Adrenal gland (tissue), 19 donors: Measurements from ENCODE around the gene OR2A2. TPM values are rescaled to one million over a fixed set of nuclear protein-coding genes. Genes with fewer than 3 reads are reported as not detected.

ENCODE experiments used
- DNase-seq, 7 donors: peaks; one replicate each; pipeline ENCODE4 v3.0.0-alpha.2; 2019 to 2020
- H3K27ac ChIP-seq, 5 donors: fragments of 200-600 bp; sonication (generic) in 4 of 5; 1 replicate in 3 of 5; 2 replicates in 2 of 5; pipeline versions ENCODE4 v1.5.1 to v1.8.0; 2016 to 2020; ENCODE audit warnings: mild to moderate bottlenecking in 1 of 5
- H3K27me3 ChIP-seq: fragments of 200-600 bp; 2 replicates; pipeline ENCODE4 v1.8.0; 2021
- H3K36me3 ChIP-seq, 2 donors: fragments of 200-600 bp; replicated peaks in 1 of 2; 1 replicate in 1 of 2; 2 replicates in 1 of 2; pipeline versions ENCODE4 v1.5.1 to v1.8.0; 2018 to 2022
- H3K4me1 ChIP-seq, 2 donors: fragments of 200-600 bp; replicated peaks in 1 of 2; 1 replicate in 1 of 2; 2 replicates in 1 of 2; pipeline versions ENCODE4 v1.5.1 to v1.8.0; 2018 to 2021
- H3K4me3 ChIP-seq, 4 donors: fragments of 200-600 bp; sonication (generic) in 3 of 4; one replicate each; pipeline ENCODE4 v1.5.1; 2016 to 2018
- H3K9me3 ChIP-seq, 3 donors: fragments of 200-600 bp; sonication (generic) in 1 of 3; replicated peaks in 1 of 3; 1 replicate in 2 of 3; 2 replicates in 1 of 3; pipeline versions ENCODE4 v1.5.1 to v1.8.0; 2016 to 2021
- POLR2A ChIP-seq, 2 donors: fragments of 450-650 bp; IDR thresholded peaks; one replicate each; pipeline ENCODE4 v1.6.1; 2017; ENCODE audit warnings: antibody characterized with exemption in 2 of 2, mild to moderate bottlenecking in 2 of 2, moderate library complexity in 1 of 2
- WGBS, 4 donors: extraction: QIAGEN DNeasy Blood & Tissue Kit in 2 of 4; methylation state at CpG; one replicate each; pipeline versions ENCODE4 v1.1.5 to v1.1.7; 2013 to 2017; 5-methylcytosine and 5-hydroxymethylcytosine counted together
- intact Hi-C, 2 donors: fragments of 100-400 bp; cut with DNase I; formaldehyde crosslinking; loops; one replicate each; pipeline versions ENCODE4 v1.14.1 to v1.15.0; 2022 to 2023
- long read RNA-seq, 10 donors: library from polyadenylated mRNA in 3 of 10; unstranded in 2 of 10; stranded (forward) in 1 of 10; transcript quantifications; one replicate each; pipeline ENCODE4 v2.0.0 and lab custom pipeline, GENCODE V29; 2021 to 2026
- polyA plus RNA-seq, 3 donors: library from polyadenylated mRNA; stranded (reverse); fragments of 200-250 nt in 2 of 3; fragments of 350-450 nt in 1 of 3; fragmentation: Illumina TruSeq in 1 of 3; extraction: RNeasy Lipid Tissue Mini Kit (QIAGEN cat#74804) in 1 of 3; gene quantifications; one replicate each; pipeline ENCODE4 v1.2.3, GENCODE V29; 2013 to 2014
- total RNA-seq, 9 donors: library from RNA; depleted of rRNA in 4 of 9; stranded (reverse); fragments of >200 nt in 4 of 9; fragments of 120-200 nt in 1 of 9; fragmentation: NEBNext Ultra II Directional in 1 of 9; extraction: Animal tissue kit (Norgen Biotek cat#: 25700) in 1 of 9; gene quantifications; one replicate each; pipeline versions ENCODE4 v1.1.0 to v1.2.4, GENCODE V29; 2013 to 2023
- TF ChIP-seq, protein P1 (sequence below), 6 experiments: fragments of 450-650 bp in 4 of 6; fragments of 200-600 bp in 2 of 6; sonication (generic) in 1 of 6; IDR thresholded peaks; 1 replicate in 5 of 6; 2 replicates in 1 of 6; pipeline versions ENCODE4 v1.5.1 to v1.8.0; 2016 to 2021; ENCODE audit warnings: antibody characterized with exemption in 6 of 6, mild to moderate bottlenecking in 2 of 6, moderate library complexity in 1 of 6
- donor health status: healthy with polysubstance abuse.
- donor health status: Bipolar disorder and iron deficiency.
- donor health status: DM: yes; HTN: yes; CAD: no.
- donor health status: DM: no; HTN: no; CAD: no.
- donor health status: DM: no; HTN: no; CAD: no.
- donor health status: DM: yes; HTN: yes; CAD: no.

Gene OR2A2, protein sequence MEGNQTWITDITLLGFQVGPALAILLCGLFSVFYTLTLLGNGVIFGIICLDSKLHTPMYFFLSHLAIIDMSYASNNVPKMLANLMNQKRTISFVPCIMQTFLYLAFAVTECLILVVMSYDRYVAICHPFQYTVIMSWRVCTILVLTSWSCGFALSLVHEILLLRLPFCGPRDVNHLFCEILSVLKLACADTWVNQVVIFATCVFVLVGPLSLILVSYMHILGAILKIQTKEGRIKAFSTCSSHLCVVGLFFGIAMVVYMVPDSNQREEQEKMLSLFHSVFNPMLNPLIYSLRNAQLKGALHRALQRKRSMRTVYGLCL
- total RNA-seq: not detected
- not detected for polyA plus RNA-seq
- long read RNA-seq, donor 1: 0 reads
- long read RNA-seq, donor 2: 0 reads
- long read RNA-seq, donor 3: 0 reads
- long read RNA-seq, donor 4: 0 reads
- long read RNA-seq, donor 5: 0 reads
- long read RNA-seq, donor 6: 0 reads
- long read RNA-seq, donor 7: 0 reads
- long read RNA-seq, donor 8: 0 reads
- long read RNA-seq, donor 9: 0 reads
- long read RNA-seq, donor 10: 0 reads

DNA sequence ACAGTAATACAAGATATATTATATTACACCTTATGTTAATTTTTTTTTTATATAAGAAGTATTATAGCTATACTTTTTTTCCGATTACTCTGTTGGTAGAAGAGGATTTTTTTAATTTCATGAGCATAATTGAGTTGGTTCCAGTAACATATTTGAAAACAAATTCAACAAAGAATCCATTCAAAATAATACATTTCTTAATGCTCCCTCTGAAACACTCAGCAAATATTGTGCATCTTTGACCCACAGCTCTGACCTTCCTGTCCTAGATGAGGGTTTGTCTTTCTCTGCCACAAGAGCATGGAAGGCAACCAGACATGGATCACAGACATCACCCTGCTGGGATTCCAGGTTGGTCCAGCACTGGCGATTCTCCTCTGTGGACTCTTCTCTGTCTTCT, at the start of gene OR2A2:
Gene OR2A2 (plus strand): TSS at position 301 of the 400 bp plus-strand sequence. CDS start 0 bp downstream, at position 301.
- intact Hi-C loops: no loop called here
- TF ChIP-seq, protein P1, sequence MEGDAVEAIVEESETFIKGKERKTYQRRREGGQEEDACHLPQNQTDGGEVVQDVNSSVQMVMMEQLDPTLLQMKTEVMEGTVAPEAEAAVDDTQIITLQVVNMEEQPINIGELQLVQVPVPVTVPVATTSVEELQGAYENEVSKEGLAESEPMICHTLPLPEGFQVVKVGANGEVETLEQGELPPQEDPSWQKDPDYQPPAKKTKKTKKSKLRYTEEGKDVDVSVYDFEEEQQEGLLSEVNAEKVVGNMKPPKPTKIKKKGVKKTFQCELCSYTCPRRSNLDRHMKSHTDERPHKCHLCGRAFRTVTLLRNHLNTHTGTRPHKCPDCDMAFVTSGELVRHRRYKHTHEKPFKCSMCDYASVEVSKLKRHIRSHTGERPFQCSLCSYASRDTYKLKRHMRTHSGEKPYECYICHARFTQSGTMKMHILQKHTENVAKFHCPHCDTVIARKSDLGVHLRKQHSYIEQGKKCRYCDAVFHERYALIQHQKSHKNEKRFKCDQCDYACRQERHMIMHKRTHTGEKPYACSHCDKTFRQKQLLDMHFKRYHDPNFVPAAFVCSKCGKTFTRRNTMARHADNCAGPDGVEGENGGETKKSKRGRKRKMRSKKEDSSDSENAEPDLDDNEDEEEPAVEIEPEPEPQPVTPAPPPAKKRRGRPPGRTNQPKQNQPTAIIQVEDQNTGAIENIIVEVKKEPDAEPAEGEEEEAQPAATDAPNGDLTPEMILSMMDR (IDR thresholded peaks at IDR 0.05): no peak
- TF ChIP-seq POLR2A (IDR thresholded peaks at IDR 0.05): no peak

DNA sequence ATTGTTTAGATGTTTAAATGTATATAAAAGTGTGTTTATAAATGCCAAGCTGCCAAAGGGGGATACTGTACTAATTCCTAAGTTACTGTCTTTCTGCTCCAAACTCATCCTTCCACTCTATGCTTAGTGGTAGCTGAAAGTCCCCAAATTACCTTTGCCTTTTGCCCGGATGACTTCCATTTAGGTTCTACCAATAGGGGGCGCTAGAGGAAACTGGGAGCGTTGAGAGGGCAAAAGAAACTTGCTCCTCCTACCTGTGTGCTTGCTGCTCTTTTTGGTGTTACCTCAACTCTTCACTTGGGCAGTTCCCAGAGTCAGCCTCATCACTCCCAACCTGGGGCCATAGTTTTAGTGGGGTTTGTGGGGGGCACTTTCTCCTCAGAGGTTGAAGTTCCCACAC, 45.7 kb upstream of the OR2A2 start:
- WGBS, 4 donors: 33 to 40% (median 37%) methylated on average over 3 of the region's 3 CpGs
- H3K27ac ChIP-seq: no peak overlapping the region

More for the DNA sequence above, at the start of gene OR2A2:
- Histone ChIP-seq H3K27ac (no peak within 1 kb of the TSS), H3K27me3 (peaks cover 4% of the 10 kb centered on the region), H3K36me3 (no peaks in the 10 kb centered on the region), H3K4me1 (no peaks in the 10 kb centered on the region), H3K4me3 (no peak within 1 kb of the TSS), H3K9me3 (no peaks in the 10 kb centered on the region)
- DNase-seq: no peak
- WGBS, 4 donors: 74 to 81% (median 79%) methylated on average over 2 of the region's 2 CpGs

DNA sequence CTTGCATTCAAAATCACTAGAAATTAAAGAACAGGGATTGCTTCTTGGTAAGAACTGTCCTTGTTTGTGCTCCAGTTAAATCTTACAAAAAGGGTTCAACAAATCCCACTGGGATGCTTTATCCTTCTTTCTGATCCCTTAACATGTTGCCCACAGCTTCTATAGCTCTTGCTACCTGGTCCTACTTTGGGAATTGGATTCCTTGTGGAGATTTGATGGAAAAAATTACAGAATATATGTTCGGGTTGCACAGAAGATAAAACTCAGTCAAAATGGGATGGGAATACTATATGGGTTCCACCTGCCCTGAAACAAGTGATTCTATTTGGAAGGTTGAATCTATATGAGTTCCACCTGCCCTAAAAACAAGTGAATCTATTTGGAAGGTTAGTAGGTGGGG, 39.9 kb upstream of the OR2A2 start, which contains the start of gene OR2A25:
Gene OR2A25 (plus strand): TSS at position 301 of the 400 bp plus-strand sequence. CDS start 4,409 bp downstream, outside the sequence.
- no peak within 1 kb of the TSS for H3K4me3 ChIP-seq
- H3K9me3 ChIP-seq: no peaks in the 10 kb centered on the region
- no peaks in the 10 kb centered on the region for H3K4me1 ChIP-seq
- no peak for DNase-seq
- H3K36me3 ChIP-seq: no peaks in the 10 kb centered on the region
- TF ChIP-seq, protein P1 (IDR thresholded peaks at IDR 0.05): no peak
- no peak for TF ChIP-seq POLR2A (IDR thresholded peaks at IDR 0.05)
- H3K27ac ChIP-seq: no peak within 1 kb of the TSS
- 47 to 80% (median 64%) methylated on average over 1 of the region's 1 CpG for WGBS, 4 donors
- H3K27me3 ChIP-seq: peaks cover 7% of the 10 kb centered on the region
- intact Hi-C loops: no loop called here

More for the DNA sequence above, 45.7 kb upstream of the OR2A2 start:
- intact Hi-C loops: no loop called here
- Histone ChIP-seq H3K4me1 (no peaks in the 10 kb centered on the region), H3K9me3 (no peaks in the 10 kb centered on the region), H3K27me3 (peaks cover 18% of the 10 kb centered on the region), H3K36me3 (no peaks in the 10 kb centered on the region), H3K4me3 (no peak overlapping the region)
- no peak for TF ChIP-seq POLR2A (IDR thresholded peaks at IDR 0.05)
- TF ChIP-seq, protein P1 (IDR thresholded peaks at IDR 0.05): peak in 1 of 6 experiments; percentile 11
- no peak for DNase-seq

DNA sequence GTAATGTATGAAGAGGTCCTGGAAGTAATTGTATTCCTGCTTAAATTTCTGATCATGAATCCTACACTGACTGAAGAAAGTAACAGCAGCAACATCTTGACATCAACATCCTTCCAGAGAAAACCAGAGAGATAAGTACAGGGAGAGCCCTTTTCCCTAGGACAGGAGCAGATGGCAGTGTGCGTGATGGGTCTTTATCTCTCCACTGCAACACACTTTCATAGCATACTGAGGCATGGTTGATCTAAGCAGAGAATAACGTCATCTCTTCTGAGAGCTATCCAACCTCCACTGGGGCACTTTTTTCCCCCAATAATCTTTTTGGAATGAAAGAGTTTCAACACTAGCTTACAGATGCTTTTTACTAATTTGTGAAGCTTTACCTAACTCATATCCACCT, 39.4 kb upstream of the OR2A2 start:
- Histone ChIP-seq H3K36me3 (no peaks in the 10 kb centered on the region), H3K27ac (no peak overlapping the region), H3K4me1 (no peaks in the 10 kb centered on the region), H3K27me3 (peaks cover 4% of the 10 kb centered on the region), H3K4me3 (no peak overlapping the region), H3K9me3 (no peaks in the 10 kb centered on the region)
- TF ChIP-seq, protein P1 (IDR thresholded peaks at IDR 0.05): no peak
- TF ChIP-seq POLR2A (IDR thresholded peaks at IDR 0.05): no peak
- intact Hi-C loops: no loop called here
- DNase-seq: no peak
- WGBS, 4 donors: 52 to 66% (median 64%) methylated on average over 2 of the region's 2 CpGs
